Measurements from ENCODE around the gene TCEANC2. TPM values are rescaled to one million over a fixed set of nuclear protein-coding genes. Genes with fewer than 3 reads are reported as not detected.

TCEANC2 gene
- total and polyA plus RNA-seq, 2 of the 4 experiments (the other 2 are of a cell fraction) = 2.4 to 3.2 TPM

DNA sequence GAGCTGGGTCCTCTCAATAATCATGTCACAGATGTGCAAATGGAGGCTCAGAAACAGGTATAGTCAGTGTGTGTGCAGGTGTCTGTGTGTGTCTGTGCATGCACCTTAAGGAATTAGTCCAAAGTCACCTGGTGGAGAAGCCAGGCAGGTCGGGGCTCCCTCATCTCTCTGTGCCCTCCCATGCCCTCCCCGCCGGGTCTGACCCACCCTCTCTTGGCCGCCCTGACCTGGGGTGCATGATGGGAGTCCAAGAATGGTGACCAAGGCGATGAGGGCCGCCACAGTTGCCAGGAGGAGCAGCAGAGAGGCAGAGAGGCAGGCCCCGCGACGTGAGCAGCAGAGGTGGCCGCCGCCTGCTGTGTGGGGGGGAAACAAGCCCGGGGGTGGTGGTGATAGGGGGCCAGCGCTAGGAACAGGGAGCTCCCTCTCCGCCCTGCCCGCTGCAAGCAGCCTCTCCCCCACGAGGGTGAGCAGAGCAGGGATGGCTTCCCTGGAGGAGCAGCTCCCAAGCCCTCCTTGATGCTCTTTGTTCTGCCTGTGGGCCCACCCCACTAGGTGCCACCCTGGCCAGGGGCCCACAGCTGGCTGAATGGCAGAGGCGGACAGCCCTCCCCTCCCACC lies 39.3 kb upstream of the TCEANC2 start:
- no TSS peak for BruUV-seq (replicated peaks)
- CTCF ChIA-PET = no interaction called here
- Histone ChIP-seq H3K56ac (ENCODE audit: extremely low read depth, insufficient read depth, low read length) (no peak overlapping the region), H3K18ac (ENCODE audit: low read depth, low read length) (no peak overlapping the region), H3K27ac (ENCODE audit: insufficient read depth, low read length) (no peak overlapping the region), H3K9ac (ENCODE audit: low read depth, low read length) (no peak overlapping the region), H2BK120ac (ENCODE audit: low read depth, low read length) (no peak overlapping the region), H4K91ac (ENCODE audit: insufficient read depth, low read depth, low read length) (no peak overlapping the region), H3K4me1 (ENCODE audit: control insufficient read depth, insufficient read depth, low read length) (peaks cover 3% of the 10 kb centered on the region; the same call in 1 of the 2 replicates), H3K27me3 (ENCODE audit: control insufficient read depth, insufficient read depth, low read length) (peaks cover 70% of the 10 kb centered on the region), H4K20me1 (ENCODE audit: insufficient read depth, low read length) (0 out of 2 replicates have a peak, but pooled peaks cover 5% of the 10 kb centered on the region), H3K4me3 (ENCODE audit: insufficient read depth, low read depth, low read length) (no peak overlapping the region), H2BK20ac (ENCODE audit: low read depth, low read length) (no peak overlapping the region), H3K9me1 (ENCODE audit: insufficient read depth, low read length) (peaks cover 7% of the 10 kb centered on the region; the same call in 1 of the 2 replicates), H2AFZ (replicated peaks; ENCODE audit: low read length, poor library complexity) (no peak overlapping the region), H2BK5ac (ENCODE audit: low read depth, low read length, poor library complexity, severe bottlenecking) (no peak overlapping the region), H2AK9ac (replicated peaks; ENCODE audit: low read depth, low read length, poor library complexity) (no peak overlapping the region), H3K79me1 (ENCODE audit: low read depth in 1 of 2, low read length in 2 of 2) (no peaks in the 10 kb centered on the region), H3K14ac (replicated peaks; ENCODE audit: low read depth, low read length) (no peak overlapping the region), H2BK15ac (ENCODE audit: low read depth, low read length) (no peak overlapping the region), H2AK5ac (ENCODE audit: low read depth, low read length) (no peak overlapping the region), H3K23ac (ENCODE audit: low read depth, low read length) (no peak overlapping the region), H3K4ac (ENCODE audit: low read depth, low read length) (no peak overlapping the region), H3K4me2 (ENCODE audit: low read depth, low read length) (no peak overlapping the region), H3K9me3 (ENCODE audit: control insufficient read depth, insufficient read depth, low read length) (no peaks in the 10 kb centered on the region), H3K36me3 (ENCODE audit: control insufficient read depth, insufficient read depth, low read length) (no peaks in the 10 kb centered on the region), H4K8ac (ENCODE audit: low read depth in 2 of 2, low read length in 2 of 2) (no peak overlapping the region), H4K5ac (ENCODE audit: low read depth, low read length) (no peak overlapping the region)
- ATAC-seq (ENCODE audit: low read depth) = no peak
- 43% methylated on average over 3 of the region's 17 CpGs; no CpG with 5 or more reads in 1 of the 2 experiments for WGBS, 2 experiments (ENCODE audit: extremely low coverage in 2 of 2, insufficient read length in 1 of 2)
- intact Hi-C loops (cut with micrococcal nuclease) = no loop called here
- in situ Hi-C loops (cut with MboI; ENCODE audit: low sequenced_read_pairs) = no loop called here
- no peak for DNase-seq
- dilution Hi-C loops (cut with HindIII; ENCODE audit: low sequenced_read_pairs, unreplicated experiment) = no loop called here
- TF ChIP-seq RAD21 (IDR thresholded peaks at IDR 0.05; ENCODE audit: low read length) (no peak), NFE2L2 (IDR thresholded peaks at IDR 0.05; ENCODE audit: low read depth, low read length) (no peak), CHD1 (IDR thresholded peaks at IDR 0.05; ENCODE audit: low read depth, low read length) (no peak)
- POLR2A ChIA-PET (ENCODE audit: unreplicated experiment) = no interaction called here
